DMS114 treated with DMSO at 0.1 percent for 48 hours (cell line): ENCODE measurements around the gene COA1.

Source experiments
- DNase-seq: peaks from one replicate; lab custom pipeline; 2025; ENCODE audit not compliant: unreplicated experiment; lab: John Stamatoyannopoulos, UW

COA1 gene

GRCh38 chr7:43658718-43659548 lies 70.4 kb downstream of the COA1 start:
- DNase-seq, result no peak

GRCh38 chr7:43656997-43657396 lies 72.3 kb downstream of the COA1 start:
- no peak for DNase-seq

- no peak for DNase-seq
Observed at GRCh38 chr7:43655584-43655983, 73.7 kb downstream of the COA1 start.

- DNase-seq, result no peak
Observed at GRCh38 chr7:43653891-43654504, 75.3 kb downstream of the COA1 start.

GRCh38 chr7:43653466-43653865 lies 75.9 kb downstream of the COA1 start:
- no peak for DNase-seq

- no peak for DNase-seq
Observed at GRCh38 chr7:43652364-43652763, 77.0 kb downstream of the COA1 start.

- no peak for DNase-seq
Observed at GRCh38 chr7:43650457-43651052, 78.8 kb downstream of the COA1 start.

- DNase-seq, result no peak
Observed at GRCh38 chr7:43649755-43650274, 79.5 kb downstream of the COA1 start.

GRCh38 chr7:43648473-43649406 lies 80.6 kb downstream of the COA1 start:
- no peak for DNase-seq

- DNase-seq, result no peak
Observed at GRCh38 chr7:43647673-43648472, 81.5 kb downstream of the COA1 start.

- no peak for DNase-seq
Observed at GRCh38 chr7:43647339-43647672, 82.0 kb downstream of the COA1 start.

- no peak for DNase-seq
Observed at GRCh38 chr7:43646603-43647338, 82.6 kb downstream of the COA1 start.

- DNase-seq, result no peak
Observed at GRCh38 chr7:43645699-43646226, 83.6 kb downstream of the COA1 start.

GRCh38 chr7:43643846-43644245 lies 85.5 kb downstream of the COA1 start:
- DNase-seq, result no peak

GRCh38 chr7:43642897-43643630 lies 86.3 kb downstream of the COA1 start:
- no peak for DNase-seq

- DNase-seq, result no peak
Observed at GRCh38 chr7:43640679-43641078, 88.6 kb downstream of the COA1 start.

GRCh38 chr7:43639858-43640491 lies 89.3 kb downstream of the COA1 start:
- DNase-seq, result no peak
